HG02840 (cell line): Measurements from ENCODE around the gene NT5DC3.
"Not testable (repeated sequence)": the region's sequence is repeated elsewhere in the genome, so short reads cannot be mapped to it uniquely, and the experiment has no call there.

Experiments used
- ATAC-seq: cut with Tn5 transposase; IDR thresholded peaks from one replicate; pipeline ENCODE4 v1.9.1; 2021; ENCODE audit warnings: mild to moderate bottlenecking, moderate library complexity, moderate number of reproducible peaks; ENCODE audit not compliant: unreplicated experiment, low FRiP score

NT5DC3 gene

DNA sequence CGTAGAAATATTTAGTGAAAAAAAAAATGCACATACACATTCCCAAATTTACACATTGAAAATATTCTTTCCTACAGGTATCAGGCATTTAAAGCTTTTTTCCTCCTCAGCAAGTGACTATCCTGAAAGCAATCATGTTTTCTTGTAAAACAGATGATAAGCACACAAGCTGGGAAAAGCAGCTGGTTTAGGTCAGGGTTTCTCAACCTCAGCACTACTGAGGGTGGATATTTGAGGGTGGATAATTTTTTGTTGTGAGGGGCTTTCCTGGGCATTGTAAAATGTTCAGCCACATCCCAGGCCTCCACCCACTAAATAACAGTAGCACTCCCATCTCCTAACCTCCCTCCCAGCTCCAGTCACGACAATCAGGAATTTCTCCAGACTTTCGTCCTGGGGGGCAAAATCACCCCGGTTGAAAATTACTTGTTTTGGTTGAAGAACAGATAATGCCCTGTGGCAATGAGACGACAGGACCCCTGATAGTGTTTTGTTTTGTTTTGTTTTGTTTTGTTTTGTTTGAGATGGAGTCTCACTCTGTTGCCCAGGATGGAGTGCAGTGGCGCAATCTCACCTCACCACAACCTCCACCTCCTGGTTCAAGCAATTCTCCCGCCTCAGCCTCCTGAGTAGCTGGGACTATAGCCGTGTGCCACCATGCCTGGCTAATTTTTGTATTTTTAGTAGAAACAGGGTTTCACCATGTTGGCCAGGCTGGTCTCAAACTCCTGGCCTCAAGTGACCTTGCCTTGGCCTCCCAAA is 15.0 kb upstream of the NT5DC3 start:
- no peak for ATAC-seq

GRCh38 chr12:103855036-103855712 is 14.1 kb upstream of the NT5DC3 start:
- ATAC-seq: no peak

DNA sequence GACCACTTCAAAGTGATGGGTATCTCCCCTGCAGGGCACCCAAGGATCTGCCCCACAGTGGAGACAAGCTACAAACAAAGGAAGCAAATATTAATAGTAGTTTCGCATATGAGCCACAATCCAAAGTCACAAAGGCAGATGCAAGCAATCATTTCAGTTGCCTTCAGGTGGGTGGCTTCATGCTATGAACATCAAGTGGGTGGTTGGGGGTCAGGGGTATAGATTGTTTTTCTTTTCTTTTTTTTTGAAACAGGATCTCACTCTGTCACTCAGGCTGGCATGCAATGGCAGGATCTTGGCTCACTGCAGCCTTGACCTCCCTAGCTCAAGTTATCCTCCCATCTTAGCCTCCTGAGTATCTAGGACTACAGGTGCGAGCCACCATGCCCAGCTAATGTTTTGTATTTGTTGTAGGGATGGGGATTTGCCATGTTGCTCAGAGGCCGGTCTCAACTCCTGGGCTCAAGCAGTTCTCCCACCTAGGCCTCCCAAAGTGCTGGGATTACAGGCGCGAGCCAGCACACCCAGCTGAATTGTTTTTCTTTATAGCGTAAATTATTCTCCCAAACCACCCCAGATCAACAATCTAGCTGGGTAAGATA is 13.4 kb upstream of the NT5DC3 start:
- ATAC-seq: no peak

DNA sequence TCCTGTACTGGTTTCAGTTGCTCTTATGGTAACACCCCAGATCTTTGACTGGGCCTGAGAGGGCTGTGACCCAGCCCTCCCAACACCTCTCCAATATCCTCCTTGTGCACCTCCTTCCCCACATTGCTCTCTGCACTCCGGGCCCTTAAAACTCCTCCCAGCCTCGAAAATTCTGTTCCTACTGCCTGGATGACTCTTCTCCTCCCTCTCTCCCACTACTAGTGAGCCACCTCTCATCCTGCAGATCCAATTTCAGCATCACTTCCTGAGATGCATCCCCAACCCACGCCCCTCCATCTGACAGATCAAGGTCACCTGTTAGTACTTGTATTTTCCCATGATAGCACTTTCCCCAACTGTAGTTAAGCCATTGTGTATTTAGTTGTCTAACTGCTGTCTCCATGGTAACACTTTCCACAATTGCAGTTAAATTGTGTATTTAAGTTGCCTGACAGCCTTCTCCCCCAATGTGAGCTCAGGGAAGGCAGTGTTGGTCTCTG is 11.5 kb upstream of the NT5DC3 start:
- no peak for ATAC-seq

GRCh38 chr12:103851127-103851526 is 10.1 kb upstream of the NT5DC3 start:
- ATAC-seq: no peak

DNA sequence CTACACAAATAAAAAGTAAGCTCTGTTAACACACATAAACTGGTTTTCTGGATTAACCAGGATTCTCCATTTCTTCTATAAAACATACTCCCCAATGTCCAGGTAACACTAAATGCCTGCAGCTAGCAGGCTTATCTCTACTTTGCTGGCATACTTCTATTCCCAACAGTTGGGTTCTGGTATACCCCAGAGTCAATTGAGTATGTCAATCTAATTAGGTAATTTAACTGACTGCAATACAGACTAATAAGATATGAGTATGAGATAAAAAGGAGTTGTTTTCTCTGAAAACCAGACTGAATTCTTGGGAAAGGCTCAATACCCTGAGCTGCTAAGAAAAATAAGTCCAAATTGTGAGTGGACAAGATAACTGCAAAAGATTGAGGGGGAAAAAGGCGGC is 9.4 kb upstream of the NT5DC3 start:
- ATAC-seq: no peak

DNA sequence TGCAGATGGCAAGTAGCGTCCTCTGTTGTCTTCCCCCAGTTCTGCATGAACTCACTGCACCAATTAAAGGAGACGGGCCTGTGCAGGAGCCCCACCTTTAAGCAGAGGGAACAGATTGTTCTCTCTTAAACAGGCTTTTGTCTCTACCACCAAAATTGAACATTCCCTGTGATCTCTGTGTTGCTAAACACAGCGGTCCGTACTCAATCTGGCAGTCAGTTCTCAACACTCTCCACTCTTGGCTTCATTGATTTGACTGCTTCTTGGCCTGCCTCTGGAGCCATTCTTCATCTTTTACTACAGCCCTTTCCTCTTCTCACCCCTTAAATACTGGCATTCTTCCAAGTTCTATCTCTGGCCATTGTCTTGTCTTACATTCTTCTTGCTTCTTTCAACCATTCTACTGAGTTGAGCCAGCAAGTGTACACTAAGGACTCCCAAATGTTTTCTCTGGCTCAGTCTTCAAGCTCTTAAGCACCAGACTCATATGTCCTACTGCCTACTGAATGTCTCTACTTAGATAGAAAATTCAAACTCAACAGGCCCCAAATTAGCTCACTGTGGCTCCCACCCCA is 8.0 kb upstream of the NT5DC3 start:
- ATAC-seq: no peak

DNA sequence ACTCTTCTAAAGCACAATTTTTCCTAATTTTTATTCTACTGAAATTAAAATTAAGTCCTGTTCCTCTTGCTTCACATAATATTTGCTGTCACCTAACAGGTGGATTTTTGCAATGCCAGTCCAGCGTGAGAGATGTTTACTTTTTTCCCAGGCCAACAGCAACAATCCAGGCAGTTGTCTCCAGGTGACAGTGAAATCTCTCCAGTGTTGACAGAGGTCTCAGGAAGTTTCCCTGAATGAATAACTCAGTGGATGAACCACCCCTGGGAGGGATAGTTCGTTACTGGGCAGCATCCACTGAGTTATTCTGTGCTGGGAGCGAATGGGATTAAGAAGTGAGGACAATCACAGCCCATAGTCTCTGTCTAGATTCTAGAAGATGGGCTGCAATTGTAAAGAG is 7.1 kb upstream of the NT5DC3 start:
- no peak for ATAC-seq

DNA sequence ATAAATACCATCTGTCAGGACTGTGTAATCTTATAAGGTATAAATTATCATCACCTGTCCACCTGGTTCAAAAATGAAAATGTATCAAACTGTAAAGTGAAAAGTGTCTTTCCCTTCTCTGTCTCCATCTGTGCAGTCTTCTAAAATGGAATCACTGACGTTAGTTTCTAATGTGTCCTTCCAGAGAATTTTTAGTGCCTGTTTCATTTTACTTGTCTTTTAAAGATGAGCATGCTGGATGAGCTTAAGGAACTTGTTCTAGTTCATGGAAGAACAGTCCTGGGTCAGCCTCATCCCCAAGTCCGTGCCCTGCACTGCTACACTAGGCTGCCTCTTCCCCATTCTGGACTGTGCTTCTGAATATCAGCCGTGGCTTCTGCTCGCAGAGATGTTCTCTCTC is 5.4 kb upstream of the NT5DC3 start:
- ATAC-seq: no peak

GRCh38 chr12:103844305-103844704 is 3.3 kb upstream of the NT5DC3 start:
- ATAC-seq: no peak

- peak; percentile 14 for ATAC-seq
These were observed 903 bp upstream of the NT5DC3 start for GRCh38 chr12:103841690-103842584.

- ATAC-seq: peak; percentile 29
These were observed 565 bp downstream of the NT5DC3 start for GRCh38 chr12:103840462-103840875.

- ATAC-seq: no peak
These were observed 1.2 kb downstream of the NT5DC3 start for GRCh38 chr12:103839609-103840461.

DNA sequence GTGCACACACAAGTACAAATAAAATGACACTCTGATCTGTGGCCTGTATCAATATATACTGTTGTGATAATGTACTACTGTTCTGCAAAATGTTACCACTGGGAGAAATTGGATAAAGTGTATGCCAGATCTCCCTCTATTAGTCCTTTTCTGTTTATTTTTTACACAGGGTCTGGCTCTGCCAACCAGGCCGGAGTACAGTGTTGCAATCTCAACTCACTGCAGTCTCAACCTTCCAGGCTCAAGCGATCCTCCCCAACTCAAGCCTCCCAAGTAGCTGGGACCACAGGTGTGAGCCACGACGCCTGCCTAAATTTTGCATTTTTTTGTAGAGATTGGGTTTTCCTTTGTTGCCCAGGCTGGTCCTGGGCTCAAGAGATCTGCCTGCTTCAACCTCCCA is 1.9 kb downstream of the NT5DC3 start:
- no peak for ATAC-seq

GRCh38 chr12:103838254-103838914 is 2.6 kb downstream of the NT5DC3 start:
- no peak for ATAC-seq

- no peak for ATAC-seq
These were observed 4.7 kb downstream of the NT5DC3 start for GRCh38 chr12:103836345-103836744.

GRCh38 chr12:103835747-103836335 is 5.2 kb downstream of the NT5DC3 start:
- ATAC-seq: not testable (repeated sequence)

GRCh38 chr12:103834942-103835341 is 6.1 kb downstream of the NT5DC3 start:
- no peak for ATAC-seq
